ENCODE data around the gene MYLIP.
A peak's percentile ranks its signal among the peaks of the same experiment; 100 is the strongest.

Gene MYLIP

DNA sequence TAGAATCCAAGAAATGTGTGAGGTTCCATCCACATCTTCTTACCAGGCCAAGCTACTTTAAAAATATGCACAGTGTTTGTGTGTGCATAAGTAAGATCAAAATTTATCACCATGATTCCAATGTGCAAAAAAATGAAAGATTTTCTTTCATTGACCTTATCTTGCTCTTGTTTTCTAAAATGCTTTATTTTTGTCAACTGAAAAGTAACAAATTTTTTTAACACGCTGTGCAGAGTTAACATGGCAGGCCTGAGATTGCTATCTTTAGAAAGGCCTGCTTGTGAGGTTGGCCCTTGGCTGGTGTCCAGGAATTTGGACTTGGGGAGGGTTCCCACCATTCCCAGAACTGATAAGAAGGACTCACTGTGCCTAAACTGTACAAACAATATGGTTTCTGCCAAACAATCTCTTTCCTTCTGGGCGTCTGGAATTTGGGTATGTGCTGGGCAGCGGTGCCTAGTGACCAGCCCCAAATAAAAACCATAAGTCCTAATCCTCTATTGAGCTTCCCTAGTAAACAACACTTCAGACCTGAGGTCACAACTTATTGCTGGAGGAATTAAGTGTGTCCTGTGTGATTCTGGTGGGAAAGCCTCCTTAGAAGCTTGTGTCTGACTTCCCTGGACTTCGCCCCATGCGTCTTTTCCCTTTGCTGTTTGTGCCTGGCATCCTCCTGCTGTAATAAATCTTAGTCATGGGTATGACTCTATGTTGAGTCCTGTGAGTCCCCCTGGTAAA lies 19.8 kb upstream of the MYLIP start:
- DNase-seq: no peak

DNA sequence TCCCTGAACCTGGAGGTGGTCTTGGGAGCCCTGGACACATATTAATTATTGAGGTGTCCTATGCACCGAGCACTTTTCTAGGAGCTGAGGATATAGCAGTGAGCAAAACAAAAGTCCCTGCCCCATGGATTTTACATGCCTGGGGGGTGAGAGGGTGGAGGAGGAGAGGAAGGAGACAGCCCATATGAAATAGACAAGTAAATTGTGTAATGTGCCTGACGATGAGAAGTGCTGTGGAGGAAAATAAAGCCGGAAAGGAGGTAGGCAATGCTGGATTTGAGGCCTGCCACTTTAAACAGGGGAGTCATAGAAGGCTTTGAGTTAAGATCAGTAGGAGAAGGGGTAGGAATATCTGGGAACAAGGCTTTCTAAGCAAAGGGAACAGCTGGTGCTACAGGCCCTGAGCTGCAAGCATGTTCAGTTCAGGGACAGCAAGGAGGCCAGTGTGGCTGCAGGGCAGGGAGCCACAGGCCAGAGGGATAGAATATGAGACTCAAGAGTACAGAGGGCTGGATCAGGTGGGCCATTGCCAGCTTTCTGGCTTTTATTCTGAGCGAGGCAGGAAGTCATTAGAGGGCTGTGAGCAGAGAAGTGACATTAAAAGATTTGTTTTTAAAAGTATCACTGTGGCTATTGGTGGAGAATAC lies 19.1 kb upstream of the MYLIP start:
- no peak for DNase-seq

GRCh38 chr6:16118825-16119224 lies 10.1 kb upstream of the MYLIP start:
- DNase-seq: no peak

DNA sequence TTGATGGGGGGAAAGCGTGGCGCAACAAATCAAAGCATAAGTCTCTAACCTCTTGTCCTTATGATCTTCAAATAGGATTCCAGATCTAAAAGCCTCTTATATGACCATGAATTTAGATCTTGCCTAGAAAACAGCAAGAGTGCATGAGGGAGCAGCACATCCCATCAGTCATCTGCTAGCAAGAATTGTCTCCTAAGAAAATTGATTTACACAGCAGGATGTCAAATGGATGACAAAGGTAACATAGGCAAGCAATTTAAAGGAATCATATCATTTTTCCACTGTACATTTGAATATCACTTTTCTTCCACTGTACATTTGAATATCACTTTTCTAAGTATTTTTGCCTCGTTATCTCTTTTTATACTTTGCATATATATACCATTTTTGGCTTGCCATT lies 7.5 kb upstream of the MYLIP start:
- no peak for DNase-seq

DNA sequence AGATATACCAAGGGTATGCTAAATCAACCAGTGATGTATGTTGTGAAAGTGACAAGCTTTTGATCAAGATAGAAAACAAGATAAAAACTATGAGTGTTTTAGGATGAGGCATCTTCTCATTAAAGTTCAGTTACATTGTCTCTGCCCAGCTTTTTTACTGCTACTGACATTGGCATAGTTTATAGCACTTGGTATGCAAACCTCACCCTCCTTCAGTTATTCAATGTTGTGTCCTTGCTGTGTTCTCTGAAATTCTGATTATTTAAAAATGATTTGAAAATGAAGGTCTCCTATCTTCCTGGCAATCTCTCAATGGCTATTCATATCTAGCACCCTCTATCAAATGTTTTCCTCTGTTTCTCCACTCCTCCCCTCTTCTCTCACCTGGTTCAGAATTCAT lies 6.7 kb upstream of the MYLIP start:
- DNase-seq: no peak

DNA sequence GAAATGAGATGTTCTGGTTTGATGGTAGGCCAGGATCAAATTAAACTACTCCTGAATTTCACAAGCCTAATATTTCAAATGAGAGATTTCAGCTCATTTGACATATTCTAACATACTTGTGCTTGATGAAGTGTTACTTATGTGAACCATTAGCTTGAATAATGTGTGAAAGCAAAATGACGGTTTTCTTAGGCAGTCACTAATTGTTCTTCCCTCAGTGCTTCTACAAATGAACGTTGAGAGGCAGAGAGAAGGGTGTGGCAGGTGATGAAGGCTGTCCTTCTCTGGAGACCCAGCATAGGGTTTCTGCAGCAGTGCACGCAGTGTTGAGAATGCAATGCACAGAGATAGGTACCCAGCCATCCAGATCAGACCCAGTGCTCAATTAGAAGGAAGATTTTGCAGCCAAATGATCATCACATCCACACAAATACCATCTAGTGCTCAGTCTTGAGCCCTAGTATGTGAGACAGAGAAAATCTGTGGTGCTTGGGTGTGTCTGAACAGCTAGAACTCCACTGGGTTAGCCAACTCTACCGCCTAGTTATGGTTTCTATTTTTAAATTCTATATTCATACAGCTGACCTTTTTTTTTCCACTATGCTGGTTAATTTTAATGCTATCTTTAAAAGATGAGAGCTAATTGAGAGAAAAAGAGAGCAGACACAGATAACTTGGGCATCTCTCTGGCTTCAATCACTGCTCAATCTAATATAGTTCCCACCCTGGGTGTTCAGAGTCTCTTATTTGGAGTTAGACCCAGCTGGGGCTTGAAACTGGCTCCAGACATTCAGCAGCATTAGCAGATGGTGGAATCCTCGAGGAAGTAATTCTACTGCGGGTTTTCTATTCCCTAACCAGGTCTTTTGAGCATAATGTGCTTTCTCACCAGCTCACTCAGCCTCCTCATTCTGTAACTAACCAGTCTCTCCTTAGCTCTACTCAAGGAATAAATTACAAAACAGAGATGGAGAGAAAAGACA lies 4.4 kb upstream of the MYLIP start:
- no peak for DNase-seq

- DNase-seq: no peak
Measured at GRCh38 chr6:16126056-16126455, 2.8 kb upstream of the MYLIP start.

DNA sequence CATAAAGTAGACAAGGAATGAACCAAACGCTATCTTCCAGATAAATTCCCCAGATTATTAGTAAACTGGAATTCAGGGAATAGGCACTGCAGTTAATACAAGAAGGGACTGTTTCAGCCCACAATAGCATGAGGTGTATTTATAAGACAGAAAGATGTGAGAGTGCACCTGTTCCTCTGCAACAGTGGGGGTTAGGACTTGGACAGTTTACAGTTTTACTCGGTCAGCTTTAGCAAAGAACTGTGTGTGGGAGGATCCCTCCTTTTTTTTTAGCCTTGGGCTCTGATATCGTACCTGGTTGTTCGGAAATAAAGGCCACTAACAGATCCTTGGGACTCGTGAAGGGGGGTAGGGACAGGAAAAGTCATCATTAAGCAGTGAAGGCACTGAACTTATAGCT lies 2.0 kb upstream of the MYLIP start:
- no peak for DNase-seq

- DNase-seq: no peak
Measured at GRCh38 chr6:16127471-16127870, 1.4 kb upstream of the MYLIP start.

- peak; percentile 41 for DNase-seq
Measured at GRCh38 chr6:16129623-16130401, 926 bp downstream of the MYLIP start.

GRCh38 chr6:16130437-16130891 lies 1.6 kb downstream of the MYLIP start:
- no peak for DNase-seq

GRCh38 chr6:16130932-16131387 lies 2.1 kb downstream of the MYLIP start:
- DNase-seq: peak; percentile 66

- no peak for DNase-seq
Measured at GRCh38 chr6:16132909-16133308, 4.0 kb downstream of the MYLIP start.

DNA sequence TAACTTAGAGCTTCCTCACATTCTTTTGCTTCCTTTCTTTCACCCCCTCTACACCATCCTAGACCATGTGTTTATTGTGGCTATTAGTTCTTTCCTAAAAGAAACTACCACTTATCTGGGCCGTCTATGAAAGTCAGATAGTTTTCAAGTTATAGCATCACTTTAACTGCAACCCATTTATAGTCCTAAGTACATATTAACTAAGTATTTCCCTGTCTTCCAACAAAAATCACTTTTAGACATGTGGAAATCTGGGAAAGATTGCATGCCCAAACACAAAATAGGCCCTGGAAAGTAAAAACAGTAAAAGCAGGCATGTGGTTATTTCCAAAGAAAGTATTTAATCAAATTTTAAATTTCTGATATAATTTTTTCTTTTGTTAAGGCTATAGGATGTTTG lies 5.5 kb downstream of the MYLIP start:
- no peak for DNase-seq

GRCh38 chr6:16135066-16135465 lies 6.2 kb downstream of the MYLIP start:
- no peak for DNase-seq

DNA sequence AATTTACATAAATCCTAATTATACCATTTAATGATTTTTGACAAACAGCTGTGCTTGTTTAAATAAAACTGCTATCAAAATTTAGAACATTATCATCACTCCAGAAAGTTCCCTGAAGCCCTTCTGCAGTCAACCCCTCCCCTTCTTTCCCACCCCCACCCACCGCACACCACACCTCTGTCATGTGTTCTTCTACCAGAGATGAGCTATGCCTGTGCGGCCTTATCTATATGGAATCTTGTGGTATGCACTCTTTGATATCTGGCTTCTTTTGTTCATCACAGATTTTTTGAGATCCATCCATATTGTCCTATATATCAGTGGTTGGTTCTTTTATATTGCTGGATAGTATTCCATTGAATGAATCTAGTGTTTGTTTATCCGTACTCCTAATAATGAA lies 7.2 kb downstream of the MYLIP start:
- peak; percentile 24 for DNase-seq

DNA sequence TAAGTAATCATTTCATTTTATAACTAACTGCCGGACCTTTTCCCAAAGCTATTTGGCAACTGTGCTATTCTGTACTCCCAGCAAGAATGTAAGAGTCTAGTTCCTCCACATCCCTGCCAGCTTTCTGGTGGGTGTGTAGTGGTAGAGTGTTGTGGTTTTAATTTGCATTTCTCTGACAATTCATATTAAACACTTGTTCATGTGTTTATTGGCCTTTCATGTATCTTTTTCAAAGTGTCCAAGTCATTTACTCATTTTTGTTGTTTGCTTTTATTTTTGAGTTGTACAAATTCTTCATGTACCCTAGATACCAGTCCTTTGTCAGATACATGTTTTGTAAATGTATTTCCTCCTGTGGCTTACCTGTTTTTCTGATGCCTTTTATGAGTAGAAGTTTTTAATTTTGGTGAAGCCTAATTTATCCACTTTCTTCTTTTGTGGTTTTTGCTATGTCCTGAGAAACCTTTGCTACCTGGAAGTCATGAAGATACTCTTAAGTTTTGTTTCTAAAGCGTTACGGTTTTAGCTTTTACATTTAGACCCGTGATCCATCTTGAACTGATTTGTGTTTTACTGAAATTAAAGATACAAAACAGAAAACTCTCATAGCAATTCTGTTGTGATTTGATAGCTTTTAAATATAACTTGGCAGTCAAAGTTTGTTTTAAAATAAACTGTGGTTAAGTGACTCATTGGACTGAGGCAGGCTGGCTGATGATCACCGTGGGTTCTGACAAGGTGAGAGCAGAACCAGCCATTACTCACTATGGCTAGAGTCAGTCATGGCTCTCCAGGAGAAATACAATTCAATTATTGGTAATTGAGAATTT lies 8.0 kb downstream of the MYLIP start:
- peak; percentile 27 for DNase-seq

DNA sequence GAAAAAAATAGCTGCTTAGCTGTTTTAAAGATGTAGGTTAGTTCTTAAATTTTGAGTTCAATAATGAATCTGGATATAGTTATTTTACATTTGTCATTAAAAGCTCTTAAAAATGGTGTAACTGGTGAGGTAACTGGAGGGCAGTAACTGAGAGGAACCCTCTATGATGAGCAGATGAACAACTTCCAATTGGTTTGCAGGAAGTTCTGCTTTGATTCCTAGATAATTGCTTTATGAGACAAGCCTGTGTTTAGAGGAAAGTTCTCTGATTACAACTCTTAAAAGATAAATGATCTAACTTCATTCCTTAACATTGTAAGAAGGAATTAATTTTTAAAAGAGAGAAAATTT lies 8.5 kb downstream of the MYLIP start:
- DNase-seq: no peak

DNA sequence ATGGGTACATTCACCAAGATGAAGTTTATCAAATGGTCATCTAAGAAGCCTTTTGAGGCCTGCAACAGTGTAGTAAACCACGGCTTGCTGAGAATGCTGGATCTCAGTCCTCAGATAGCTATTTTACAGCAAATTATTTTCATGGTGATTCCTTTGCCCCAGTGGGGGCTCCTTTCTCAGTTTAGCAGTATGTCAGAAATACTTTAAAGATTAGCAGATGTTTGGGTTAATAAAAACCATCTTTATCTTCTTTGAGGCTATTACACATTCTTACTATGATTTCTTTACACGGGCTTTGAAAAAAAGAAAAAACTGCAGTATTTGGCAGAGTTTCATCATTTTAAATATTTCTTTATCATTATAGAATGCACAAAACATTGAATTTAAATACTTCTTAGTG lies 10.7 kb downstream of the MYLIP start:
- DNase-seq: no peak

DNA sequence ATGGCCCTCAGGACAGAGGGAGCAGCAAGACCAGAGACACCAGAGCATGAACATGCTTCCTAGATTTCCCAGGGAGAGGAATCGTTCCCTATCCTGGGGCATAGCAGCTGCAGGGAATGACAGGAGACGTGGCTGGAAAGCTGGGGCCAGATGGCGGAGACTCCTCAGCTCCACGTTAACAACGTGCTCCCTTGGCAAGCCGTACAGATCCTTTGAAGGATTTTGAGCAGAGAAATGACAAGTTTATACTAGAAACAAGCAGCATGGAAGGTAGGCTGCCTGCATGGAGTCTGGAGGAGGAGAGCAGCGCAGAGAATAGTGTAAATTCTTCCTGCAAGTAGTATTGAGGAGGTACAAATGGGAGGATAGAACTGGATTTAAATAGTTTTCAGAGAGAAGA lies 11.7 kb downstream of the MYLIP start:
- no peak for DNase-seq

DNA sequence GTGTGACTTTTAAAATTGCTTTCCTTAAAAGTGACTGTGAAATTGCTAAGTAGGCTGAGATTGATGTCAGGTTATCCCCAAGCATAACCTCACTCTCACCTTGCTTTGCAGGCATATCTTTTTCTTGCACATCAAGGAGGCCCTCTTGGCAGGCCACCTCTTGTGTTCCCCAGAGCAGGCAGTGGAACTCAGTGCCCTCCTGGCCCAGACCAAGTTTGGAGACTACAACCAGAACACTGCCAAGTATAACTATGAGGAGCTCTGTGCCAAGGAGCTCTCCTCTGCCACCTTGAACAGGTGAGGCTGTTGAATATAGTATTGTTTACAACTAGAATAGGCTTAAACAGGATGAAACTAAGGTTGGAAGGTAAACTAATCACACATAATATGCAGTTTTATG lies 12.6 kb downstream of the MYLIP start:
- DNase-seq: no peak

DNA sequence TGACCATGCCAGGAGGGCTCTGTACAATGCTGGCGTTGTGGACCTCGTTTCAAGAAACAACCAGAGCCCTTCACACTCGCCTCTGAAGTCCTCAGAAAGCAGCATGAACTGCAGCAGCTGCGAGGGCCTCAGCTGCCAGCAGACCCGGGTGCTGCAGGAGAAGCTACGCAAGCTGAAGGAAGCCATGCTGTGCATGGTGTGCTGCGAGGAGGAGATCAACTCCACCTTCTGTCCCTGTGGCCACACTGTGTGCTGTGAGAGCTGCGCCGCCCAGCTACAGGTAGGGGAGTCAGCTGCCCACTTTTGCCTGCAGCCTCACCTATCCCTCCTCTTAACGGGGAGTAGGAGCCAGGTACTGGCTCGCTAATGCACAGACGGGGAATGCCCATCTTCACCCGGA lies 16.2 kb downstream of the MYLIP start:
- DNase-seq: no peak
